Cardiac fibroblast (primary cell): Measurements from ENCODE around the gene PINK1.

ENCODE experiments used
- DNase-seq, 2 donors: peaks; one replicate each; pipeline versions ENCODE4 v3.0.0 to v3.0.0-alpha.2; 2010; ENCODE audit warnings: low read depth in 2 of 2
- H3K4me3 ChIP-seq, 2 donors: replicated peaks in 1 of 2; 1 replicate in 1 of 2; 2 replicates in 1 of 2; pipeline ENCODE4 v1.5.1; 2011; ENCODE audit warnings: low read depth in 2 of 2, low read length in 2 of 2, mild to moderate bottlenecking in 2 of 2, moderate library complexity in 1 of 2
- CTCF ChIP-seq: IDR thresholded peaks from one replicate; pipeline ENCODE4 v1.5.1; 2011; ENCODE audit warnings: low read depth, mild to moderate bottlenecking, low read length, inconsistent platforms

The PINK1 gene

GRCh38 chr1:20683614-20684013 lies 50.4 kb downstream of the PINK1 start:
- no peak for DNase-seq
- no peak overlapping the region for H3K4me3 ChIP-seq
- TF ChIP-seq CTCF: no peak

- no peak for TF ChIP-seq CTCF
- no peak overlapping the region for H3K4me3 ChIP-seq
- no peak for DNase-seq
These were observed 50.9 kb downstream of the PINK1 start for GRCh38 chr1:20684050-20684620.

GRCh38 chr1:20684651-20685050 lies 51.4 kb downstream of the PINK1 start:
- no peak for DNase-seq
- no peak for TF ChIP-seq CTCF
- H3K4me3 ChIP-seq: no peak overlapping the region

- TF ChIP-seq CTCF: no peak
- H3K4me3 ChIP-seq: no peak overlapping the region
- DNase-seq: no peak
These were observed 51.9 kb downstream of the PINK1 start for GRCh38 chr1:20685099-20685662.

- no peak for DNase-seq
These were observed 52.5 kb downstream of the PINK1 start for GRCh38 chr1:20685741-20686140.

GRCh38 chr1:20686883-20687725 lies 53.8 kb downstream of the PINK1 start:
- no peak for TF ChIP-seq CTCF
- no peak for DNase-seq

More at GRCh38 chr1:20685741-20686140, 52.5 kb downstream of the PINK1 start:
- no peak for TF ChIP-seq CTCF
- no peak overlapping the region for H3K4me3 ChIP-seq

More at GRCh38 chr1:20686883-20687725, 53.8 kb downstream of the PINK1 start:
- no peak overlapping the region for H3K4me3 ChIP-seq
